Measurements from ENCODE around the gene IL1R1.
"Not testable (repeated sequence)": the region's sequence is repeated elsewhere in the genome, so short reads cannot be mapped to it uniquely, and the experiment has no call there.

IL1R1 gene

GRCh38 chr2:102141970-102142828 is at the start of gene IL1R1:
Gene IL1R1, plus strand, starts transcription at chr2:102142746. Its CDS starts 14,979 bp downstream, at chr2:102157725.
- no peak for DNase-seq

DNA sequence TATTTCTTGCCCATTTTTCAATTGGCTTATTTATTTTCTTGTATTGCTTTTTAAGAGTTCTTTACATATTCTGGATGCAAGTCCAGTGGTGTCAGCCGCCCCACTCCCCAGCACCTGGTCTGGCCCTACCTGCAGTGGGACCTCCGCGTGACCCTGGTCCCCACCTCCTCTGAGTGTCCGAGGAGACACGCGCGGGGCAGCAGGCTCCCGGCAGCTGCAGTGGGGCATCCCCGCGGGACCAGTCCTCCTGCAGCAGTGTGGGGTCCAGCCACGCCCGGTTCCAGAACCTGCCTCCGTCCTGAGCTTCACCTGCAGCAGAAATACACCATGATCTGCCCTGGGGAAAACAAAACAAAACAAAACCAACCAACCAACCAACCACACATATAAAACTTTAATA is 48.9 kb upstream of the IL1R1 start:
- no peak for DNase-seq

GRCh38 chr2:102094917-102095316 is 47.6 kb upstream of the IL1R1 start:
- DNase-seq, result peak; percentile 54

- no peak for DNase-seq
Measured at GRCh38 chr2:102096103-102096502, 46.4 kb upstream of the IL1R1 start.

- DNase-seq, result no peak
Measured at GRCh38 chr2:102098756-102099155, 43.8 kb upstream of the IL1R1 start.

GRCh38 chr2:102099536-102100298 is 42.8 kb upstream of the IL1R1 start:
- no peak for DNase-seq

DNA sequence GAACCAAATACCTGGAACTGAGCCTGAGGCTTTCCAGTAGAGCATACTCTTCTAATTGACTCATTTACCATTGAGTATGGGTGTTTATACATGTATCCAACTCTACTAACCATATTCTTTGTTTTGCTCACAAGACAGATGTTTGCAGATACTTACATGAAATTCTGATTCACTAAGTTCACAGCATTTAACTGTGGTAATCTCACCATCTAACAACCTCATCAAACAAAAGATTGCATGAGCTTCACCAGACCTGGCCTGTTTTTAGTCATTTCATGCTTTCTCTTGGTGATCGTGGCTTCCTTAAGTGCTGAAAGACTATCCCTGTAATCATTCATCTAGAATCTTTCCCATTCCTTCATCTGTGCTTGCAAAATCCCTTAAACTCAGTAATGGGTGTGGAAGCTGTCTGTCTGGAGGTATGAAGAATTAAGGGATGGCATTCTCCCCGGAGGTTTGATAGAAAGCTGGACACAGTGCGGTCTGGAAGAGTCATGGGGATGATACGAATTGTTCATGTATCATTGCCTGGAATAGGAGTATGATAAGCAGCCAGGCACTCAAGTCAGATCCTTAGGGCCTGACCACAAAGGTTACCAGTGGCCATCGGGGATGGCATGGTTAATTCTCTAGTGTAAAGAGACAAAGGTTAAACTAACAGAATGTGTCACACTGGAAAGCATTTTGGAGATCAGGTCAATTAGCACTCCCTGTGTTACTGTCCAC is 42.0 kb upstream of the IL1R1 start:
- DNase-seq, result no peak

GRCh38 chr2:102101097-102101848 is 41.3 kb upstream of the IL1R1 start:
- DNase-seq, result no peak

GRCh38 chr2:102101849-102102635 is 40.5 kb upstream of the IL1R1 start:
- DNase-seq, result no peak

DNA sequence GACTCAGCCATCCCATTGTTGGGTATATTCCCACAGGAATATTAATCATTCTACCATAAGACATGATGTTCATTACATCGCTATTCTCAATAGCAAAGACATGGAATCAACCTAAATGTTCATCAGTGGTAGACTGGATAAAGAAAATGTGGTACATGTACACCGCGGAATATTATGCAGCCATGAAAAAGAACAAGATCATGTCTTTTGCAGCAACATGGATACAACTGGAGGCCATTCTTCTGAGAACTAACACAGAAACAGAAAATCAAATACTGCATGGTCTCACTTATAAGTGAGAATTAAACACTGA is 40.0 kb upstream of the IL1R1 start:
- not testable (repeated sequence) for DNase-seq

DNA sequence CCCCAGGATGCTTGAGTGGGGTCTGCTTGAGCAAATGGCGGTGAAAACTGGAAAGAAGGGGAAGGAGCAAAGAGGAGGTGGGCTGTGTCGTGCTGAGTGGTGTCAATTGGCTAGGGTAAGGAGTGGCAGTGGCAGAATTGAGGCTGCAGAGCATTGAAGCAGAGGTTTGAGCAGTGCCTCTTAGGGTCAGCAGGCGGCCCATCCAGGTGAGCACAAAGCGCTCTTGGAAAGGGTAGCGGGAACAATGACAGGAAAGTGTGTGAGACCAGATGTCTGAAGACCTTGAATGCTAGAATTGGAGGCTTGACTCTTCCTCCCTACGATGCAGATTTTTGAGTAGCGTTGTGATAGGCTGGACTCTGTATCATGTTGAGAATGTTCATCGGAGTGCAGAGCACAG is 39.3 kb upstream of the IL1R1 start:
- no peak for DNase-seq

DNA sequence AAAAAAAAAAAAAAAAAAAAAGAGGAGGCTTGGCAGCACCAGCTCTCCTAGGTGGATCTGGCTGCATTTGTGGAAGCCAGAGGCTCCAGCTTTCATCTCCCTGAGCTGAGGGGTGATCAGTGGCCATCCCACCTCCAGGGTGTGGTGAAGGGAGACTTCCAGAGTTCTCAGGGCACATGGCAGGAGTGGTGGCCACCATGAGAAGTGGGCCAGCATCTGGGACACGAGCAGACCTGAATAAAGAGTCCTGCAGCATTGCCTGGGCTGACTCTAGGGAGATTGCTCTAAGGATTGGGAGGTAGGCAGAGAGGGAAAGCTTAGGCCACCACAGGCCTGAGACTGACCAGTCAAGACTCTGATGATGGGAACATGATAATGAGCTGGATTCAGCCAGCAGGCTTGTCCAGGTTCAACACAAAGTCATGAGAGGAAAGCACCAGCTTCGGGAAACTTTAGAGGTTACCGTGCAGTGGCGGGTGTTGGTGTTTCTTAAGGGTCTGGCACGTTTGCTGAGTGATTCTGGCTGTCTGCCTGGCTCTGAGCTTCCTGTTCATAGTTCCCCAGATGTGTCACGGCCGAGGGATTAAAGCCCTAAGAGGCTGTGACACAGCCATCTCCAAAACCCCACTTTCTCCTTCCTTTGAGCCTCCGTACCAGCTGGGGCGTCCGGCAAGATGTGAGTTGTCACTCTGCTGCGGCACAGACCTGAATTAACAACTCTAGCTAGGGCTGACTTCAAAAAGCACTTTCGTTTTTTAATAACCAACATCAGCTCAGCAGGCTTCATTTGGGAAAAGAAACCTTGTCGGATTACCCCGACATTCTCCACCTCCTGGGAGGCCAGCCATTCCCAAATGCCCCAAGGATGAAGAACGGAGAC is 38.3 kb upstream of the IL1R1 start:
- DNase-seq, result peak; percentile 82

DNA sequence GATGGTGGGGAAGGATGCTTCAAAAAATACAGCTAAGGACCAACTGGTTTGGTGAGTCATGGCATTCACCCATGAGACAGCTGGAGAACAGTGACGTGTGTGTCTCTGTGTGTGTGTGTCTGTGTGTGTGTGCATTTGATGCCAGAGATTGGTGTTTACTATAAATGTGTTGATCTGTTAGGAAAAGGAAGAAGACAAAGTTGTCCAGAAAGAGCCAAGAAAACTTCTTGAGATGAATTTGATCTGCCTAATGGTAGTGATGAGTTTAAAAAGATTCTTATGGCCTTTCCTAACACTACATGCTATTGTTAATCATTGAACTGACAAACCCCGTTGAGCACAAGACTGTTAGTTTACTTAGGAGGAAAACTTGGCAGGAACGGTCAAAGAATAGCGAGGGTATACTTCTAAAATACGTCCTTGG is 36.4 kb upstream of the IL1R1 start:
- no peak for DNase-seq

- not testable (repeated sequence) for DNase-seq
Measured at GRCh38 chr2:102106813-102107740, 35.5 kb upstream of the IL1R1 start.

DNA sequence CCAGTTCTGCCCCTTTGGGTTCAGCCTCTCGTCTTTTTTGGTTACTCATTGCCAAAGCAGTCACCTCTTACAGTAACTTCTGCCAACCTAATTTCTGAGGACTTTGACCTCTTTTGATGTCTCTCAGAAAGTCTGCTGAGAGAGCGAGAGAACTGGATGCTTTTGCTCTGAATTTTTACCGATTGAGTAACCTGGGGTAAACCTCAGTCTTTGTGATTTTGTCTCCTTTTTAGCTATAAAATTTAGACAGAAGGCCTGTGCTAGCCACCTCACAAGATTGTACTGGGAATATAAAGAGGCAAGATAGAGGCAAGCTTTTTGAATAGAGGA is 34.8 kb upstream of the IL1R1 start:
- no peak for DNase-seq

- DNase-seq, result no peak
Measured at GRCh38 chr2:102109016-102109415, 33.5 kb upstream of the IL1R1 start.

- no peak for DNase-seq
Measured at GRCh38 chr2:102110171-102110570, 32.4 kb upstream of the IL1R1 start.

GRCh38 chr2:102110596-102111334 is 31.8 kb upstream of the IL1R1 start:
- DNase-seq, result no peak

GRCh38 chr2:102111823-102112222 is 30.7 kb upstream of the IL1R1 start:
- DNase-seq, result no peak

Data from stimulated activated CD4-positive, alpha-beta T cell treated with anti-CD3 and anti-CD28 coated beads, Interleukin-4, amount 100 ng/mL, for 24 hours (primary cell).